Upper lobe of left lung (tissue), 4 donors: Measurements from ENCODE around the gene BMPR2.

Experiments
- EP300 ChIP-seq, 4 donors: sonication (generic); formaldehyde crosslinking; IDR thresholded peaks; one replicate each; pipeline ENCODE4 v1.5.1; 2017; ENCODE audit warnings: antibody characterized with exemption in 4 of 4, control low read depth in 2 of 4
- POLR2A ChIP-seq, 4 donors: fragments of 450-650 bp; IDR thresholded peaks; one replicate each; pipeline ENCODE4 v1.5.1; 2016 to 2017; ENCODE audit warnings: antibody characterized with exemption in 4 of 4, mild to moderate bottlenecking in 2 of 4
- POLR2AphosphoS5 ChIP-seq, 2 donors: sonication (generic); formaldehyde crosslinking; IDR thresholded peaks; one replicate each; pipeline ENCODE4 v1.5.1; 2017; ENCODE audit warnings: antibody characterized with exemption in 2 of 2
- TF ChIP-seq, protein P1 (sequence below), 6 experiments: fragments of 450-650 bp in 4 of 6; fragments of 200-600 bp in 2 of 6; sonication (generic) in 2 of 6; IDR thresholded peaks; one replicate each; pipeline ENCODE4 v1.5.1; 2016 to 2019; ENCODE audit warnings: antibody characterized with exemption in 6 of 6

DNA sequence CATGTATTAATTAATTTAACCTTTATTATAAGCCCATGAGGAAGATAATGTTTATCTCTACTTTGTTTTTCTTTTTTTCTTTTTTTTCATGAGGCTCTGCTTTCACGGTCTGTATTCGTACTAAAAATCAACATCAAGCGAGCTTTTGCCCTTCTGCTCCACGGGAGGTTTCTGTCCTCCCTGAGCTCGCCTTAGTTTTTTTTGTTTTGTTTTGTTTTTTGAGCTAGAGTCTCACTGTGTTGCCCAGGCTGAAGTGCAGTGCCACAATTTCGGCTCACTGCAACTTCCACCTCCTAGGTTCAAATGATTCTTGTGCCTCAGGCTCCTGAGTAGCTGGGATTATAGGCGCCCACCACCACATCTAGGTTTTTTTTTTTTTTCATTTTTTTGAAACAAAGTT lies 29.9 kb upstream of the BMPR2 start:
- TF ChIP-seq, protein P1, sequence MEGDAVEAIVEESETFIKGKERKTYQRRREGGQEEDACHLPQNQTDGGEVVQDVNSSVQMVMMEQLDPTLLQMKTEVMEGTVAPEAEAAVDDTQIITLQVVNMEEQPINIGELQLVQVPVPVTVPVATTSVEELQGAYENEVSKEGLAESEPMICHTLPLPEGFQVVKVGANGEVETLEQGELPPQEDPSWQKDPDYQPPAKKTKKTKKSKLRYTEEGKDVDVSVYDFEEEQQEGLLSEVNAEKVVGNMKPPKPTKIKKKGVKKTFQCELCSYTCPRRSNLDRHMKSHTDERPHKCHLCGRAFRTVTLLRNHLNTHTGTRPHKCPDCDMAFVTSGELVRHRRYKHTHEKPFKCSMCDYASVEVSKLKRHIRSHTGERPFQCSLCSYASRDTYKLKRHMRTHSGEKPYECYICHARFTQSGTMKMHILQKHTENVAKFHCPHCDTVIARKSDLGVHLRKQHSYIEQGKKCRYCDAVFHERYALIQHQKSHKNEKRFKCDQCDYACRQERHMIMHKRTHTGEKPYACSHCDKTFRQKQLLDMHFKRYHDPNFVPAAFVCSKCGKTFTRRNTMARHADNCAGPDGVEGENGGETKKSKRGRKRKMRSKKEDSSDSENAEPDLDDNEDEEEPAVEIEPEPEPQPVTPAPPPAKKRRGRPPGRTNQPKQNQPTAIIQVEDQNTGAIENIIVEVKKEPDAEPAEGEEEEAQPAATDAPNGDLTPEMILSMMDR (IDR thresholded peaks at IDR 0.05): no peak
- TF ChIP-seq EP300 (IDR thresholded peaks at IDR 0.05) (no peak), POLR2A (IDR thresholded peaks at IDR 0.05) (no peak), POLR2AphosphoS5 (IDR thresholded peaks at IDR 0.05) (no peak)
